Activated CD4-positive, alpha-beta T cell treated with anti-CD3 and anti-CD28 coated beads, Interleukin-2, Interleukin-4, amounts not matched to agents 100 ng/mL and 50 ng/mL, durations not matched to agents 16 hours and 8 hours (primary cell): ENCODE data around the gene SPAG8.

Experiments
- DNase-seq: peaks from one replicate; pipeline ENCODE4 v3.0.0-alpha.2; 2020; ENCODE audit warnings: low spot score

The SPAG8 gene

DNA sequence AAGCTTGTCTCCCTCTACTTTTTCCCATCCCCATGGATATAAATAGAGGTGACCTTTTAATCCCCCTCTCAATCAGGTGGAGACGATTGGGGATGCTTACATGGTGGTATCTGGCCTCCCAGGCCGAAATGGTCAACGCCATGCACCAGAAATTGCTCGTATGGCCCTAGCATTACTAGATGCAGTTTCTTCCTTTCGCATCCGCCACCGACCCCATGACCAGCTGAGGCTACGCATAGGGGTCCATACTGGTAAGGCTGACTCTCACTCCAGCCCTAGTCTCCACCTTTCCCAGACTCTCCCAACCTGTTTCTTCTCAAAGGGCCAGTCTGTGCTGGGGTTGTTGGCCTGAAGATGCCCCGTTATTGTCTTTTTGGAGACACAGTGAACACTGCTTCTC, 3.6 kb downstream of the SPAG8 start:
- no peak for DNase-seq

GRCh38 chr9:35806101-35806500, 6.0 kb downstream of the SPAG8 start:
- no peak for DNase-seq

GRCh38 chr9:35801328-35802128, 10.5 kb downstream of the SPAG8 start:
- no peak for DNase-seq

DNA sequence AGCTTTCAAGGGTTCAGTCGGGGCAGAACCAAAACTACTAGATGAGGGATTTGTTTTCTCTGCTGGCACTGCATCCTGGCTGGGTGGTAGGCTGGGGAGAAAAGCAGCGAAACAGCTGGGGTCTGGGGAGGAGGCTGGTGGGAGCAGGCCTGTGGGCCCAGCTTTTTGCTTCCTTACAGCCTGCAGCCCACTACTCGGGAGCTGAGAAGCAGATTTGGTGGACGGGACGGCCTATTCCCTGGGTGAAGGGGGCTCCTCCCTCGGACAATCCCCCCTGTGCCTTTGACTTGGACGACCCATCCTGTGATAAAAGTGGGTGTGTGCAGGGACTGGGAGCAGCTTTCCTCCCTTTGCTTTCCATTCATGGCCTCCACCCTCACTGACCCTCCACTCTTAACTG, 11.5 kb downstream of the SPAG8 start:
- no peak for DNase-seq

DNA sequence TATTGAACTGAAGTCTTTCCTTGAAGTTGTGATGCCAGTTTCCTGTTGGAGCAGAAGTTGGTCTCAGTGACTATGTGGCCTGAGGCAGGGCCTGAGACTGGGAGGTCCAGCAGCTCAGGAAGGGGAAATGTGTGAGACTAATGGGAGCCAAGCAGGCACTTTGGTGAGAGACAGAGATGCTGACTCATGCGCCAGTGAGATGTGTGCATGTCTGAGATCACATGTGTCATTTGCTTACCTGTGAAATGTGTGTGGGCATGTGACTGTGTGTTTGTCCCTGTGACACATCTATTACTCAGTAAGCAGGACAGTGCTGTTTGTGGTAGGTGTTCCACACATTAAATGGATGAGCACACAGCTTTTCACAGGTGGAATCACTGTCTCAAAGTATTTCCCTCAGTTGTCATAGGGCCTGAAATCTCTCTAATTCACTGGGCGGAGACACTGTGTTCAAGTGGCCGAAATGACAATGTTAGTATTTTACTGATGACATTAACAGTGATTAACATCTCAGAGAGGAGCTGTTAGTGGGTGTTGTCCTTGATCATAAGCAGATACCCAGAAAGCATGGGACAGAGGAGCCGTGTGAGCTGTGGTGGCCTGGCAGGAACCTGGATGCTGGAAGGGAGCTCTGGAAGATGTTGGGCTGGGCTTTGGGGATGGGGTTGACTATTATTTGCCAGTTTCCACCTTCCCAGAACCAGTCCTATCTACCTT, 13.2 kb downstream of the SPAG8 start:
- peak; percentile 52 for DNase-seq

DNA sequence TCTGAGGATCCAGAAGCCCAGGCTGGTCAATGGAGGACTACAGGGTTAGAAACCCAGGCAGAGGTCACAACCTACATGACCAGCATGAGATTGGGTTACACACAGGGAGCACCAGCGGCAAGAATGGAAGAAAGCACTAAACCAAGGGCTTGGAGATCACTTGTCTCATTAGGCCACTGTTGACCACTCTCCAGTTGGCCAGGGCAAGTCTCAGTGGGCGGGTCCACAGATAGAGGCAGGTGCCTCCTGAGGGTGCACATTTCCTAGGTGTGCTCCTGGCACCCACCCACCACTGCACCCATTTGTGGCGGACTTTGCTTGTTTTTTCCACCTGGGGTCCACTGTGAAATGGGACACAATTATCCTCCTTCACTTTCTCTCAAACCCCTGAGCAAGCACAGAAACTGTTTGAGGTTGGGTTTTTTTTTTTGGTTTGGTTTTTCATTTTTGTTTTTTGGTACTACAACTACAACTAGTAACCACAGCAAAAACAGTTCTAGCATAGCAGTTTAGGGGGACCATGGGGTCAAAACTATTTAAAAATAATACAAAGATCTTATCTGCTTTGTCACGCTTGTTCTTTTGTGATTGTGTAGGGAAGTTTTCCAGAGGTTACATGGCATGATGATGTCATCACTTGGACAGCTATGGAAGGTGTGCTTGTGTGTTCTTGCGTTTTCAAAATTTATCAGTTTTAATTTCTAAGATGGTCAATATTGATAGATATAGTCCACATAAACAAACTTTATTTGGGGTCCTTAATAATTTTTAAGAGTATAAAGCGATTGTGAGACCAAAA, 14.6 kb downstream of the SPAG8 start:
- DNase-seq, result no peak

DNA sequence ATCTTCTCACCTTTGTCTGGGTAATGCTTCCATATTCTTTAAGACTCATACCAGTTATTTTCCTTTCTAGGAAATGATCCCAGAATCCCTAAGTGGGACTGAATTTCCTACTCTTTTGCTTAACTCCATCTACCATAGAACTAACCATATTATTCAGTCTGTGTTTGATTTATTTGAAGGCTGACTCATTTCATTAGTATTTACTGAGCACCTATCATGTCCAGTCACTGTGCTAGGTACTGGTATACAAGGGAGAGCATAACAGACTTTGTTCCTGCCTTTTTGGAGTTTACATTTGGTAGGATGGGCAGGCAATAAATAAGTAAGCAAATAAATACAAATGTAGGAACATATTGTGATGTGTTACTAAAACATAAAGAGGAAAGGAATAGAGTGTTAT, 16.4 kb downstream of the SPAG8 start:
- no peak for DNase-seq

GRCh38 chr9:35793461-35793860, 18.6 kb downstream of the SPAG8 start:
- DNase-seq, result no peak

DNA sequence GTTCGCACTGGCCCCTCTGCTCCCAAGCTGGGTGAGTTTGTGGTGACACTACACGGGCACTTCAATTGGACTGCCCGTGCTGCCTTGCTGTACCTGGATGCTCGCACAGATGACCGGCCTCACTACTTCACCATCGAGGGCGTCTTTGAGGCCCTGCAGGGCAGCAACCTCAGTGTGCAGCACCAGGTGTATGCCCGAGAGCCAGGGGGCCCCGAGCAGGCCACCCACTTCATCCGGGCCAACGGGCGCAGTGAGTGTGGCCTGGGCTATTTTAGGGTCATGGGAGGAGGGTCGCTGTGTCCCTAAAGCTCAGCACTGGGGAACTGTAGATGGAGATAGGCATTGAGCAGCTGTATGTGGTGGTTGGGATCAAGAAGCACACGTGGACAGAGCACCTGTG, 19.2 kb downstream of the SPAG8 start:
- DNase-seq, result no peak

- no peak for DNase-seq
Measured at GRCh38 chr9:35792024-35792813, 19.8 kb downstream of the SPAG8 start.

- no peak for DNase-seq
Measured at GRCh38 chr9:35791297-35791921, 20.7 kb downstream of the SPAG8 start, which contains the start of gene NPR2. NPR2 (plus strand) TSS chr9:35791591; CDS start chr9:35792409, 818 bp downstream.

DNA sequence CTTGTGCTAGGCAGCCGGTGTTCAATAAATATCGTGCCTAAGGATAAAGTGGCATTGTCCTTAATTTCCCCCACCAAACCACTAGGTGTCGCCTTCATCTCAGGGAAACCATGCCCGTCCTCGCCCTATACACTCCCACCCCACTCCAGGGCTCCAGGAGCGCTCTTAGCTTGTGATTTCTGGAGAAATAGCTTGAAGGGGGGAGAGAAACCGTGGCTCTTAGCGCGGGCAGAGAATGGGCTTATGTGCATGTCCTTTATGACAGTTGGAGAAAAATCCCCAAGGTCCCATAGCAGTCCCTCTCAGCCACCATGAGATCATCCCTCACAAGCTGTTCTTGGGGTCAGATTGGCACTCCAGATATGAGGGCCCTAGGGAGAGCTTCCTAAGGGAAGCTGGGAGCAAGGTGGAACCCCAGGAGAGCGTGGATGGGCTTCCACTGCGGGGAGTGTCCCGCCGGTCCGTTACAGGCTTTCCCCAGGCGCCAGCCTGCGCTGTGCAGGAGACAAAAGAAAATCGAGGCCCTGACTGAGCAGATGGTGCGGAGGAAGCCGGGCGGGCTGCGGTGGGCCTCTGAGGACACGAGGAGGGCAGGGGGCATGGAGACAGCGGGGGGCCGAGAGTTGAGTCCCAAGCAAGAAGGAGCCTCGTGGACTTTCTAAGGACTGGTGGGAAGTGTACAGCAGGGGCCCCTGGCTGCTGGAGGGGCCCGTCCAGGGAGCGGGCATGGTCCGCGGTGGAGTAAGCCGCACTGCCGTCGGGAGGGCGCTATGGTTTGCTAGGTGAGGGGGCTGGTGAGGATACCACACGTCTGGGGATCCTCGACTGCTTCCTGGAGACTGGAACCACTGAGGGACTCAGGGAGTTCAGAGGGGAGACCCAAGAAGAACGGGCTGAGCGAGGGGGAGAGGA, 21.4 kb downstream of the SPAG8 start:
- DNase-seq, result peak; percentile 56

DNA sequence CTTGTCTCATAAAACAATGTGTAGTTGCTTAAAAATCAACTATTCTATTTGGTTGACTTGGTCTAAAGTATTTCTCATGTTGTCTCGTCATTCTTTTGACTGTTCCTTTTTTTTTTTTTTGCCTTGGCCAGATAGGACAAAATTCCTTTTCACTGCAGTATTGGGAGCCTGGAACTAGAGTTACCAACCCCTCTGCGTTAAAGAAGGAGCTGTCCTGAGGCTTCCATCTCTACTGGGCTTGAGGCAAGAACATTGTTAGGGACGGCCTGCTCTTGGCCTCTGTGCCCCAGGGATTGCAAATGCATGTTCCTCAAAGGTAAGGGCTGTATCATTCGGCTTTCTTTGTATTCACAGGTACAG, 22.1 kb downstream of the SPAG8 start:
- DNase-seq, result no peak

- DNase-seq, result no peak
Measured at GRCh38 chr9:35789541-35789940, 22.5 kb downstream of the SPAG8 start.

GRCh38 chr9:35783418-35783817, 28.6 kb downstream of the SPAG8 start:
- DNase-seq, result no peak

DNA sequence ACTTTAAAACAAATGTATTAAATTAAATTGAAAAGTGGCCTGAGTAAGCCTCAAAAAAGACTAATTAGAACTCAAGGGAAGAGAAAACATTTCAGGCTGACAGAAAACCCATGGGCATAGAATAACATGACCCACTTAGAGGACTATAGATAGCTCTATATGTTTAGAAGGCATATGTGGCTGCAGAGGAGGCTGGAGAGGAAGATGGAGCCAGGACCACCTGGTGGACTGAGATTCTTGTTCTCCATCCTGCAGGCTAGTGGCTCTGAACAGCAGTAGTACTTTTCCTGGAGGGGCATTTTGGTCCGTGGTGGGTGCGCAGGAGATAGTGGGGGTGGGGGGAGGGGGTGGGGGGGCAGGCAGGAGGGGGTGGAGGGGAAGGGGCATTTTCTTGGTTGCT, 31.0 kb downstream of the SPAG8 start:
- no peak for DNase-seq

DNA sequence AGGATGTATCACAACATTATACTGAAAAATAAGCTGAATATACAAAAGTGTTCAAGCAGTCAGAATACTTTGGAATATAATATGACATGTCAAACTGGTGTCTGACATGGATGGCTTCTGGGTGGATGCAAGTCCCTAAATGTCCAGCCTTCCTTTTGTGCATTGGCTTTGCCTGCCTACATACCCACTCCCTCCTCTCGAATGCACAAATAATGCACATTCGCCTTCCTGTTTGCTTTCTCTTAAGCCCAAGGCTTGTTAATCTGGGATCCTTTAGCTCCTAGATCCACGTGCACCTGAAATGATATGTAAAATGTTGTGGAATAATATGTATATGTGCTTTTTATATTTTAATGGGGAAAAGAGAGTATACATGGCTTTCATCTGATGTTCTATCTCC, 33.6 kb downstream of the SPAG8 start:
- no peak for DNase-seq

- no peak for DNase-seq
Measured at GRCh38 chr9:35776018-35776417, 36.0 kb downstream of the SPAG8 start.

GRCh38 chr9:35774907-35775635, 37.0 kb downstream of the SPAG8 start:
- no peak for DNase-seq

DNA sequence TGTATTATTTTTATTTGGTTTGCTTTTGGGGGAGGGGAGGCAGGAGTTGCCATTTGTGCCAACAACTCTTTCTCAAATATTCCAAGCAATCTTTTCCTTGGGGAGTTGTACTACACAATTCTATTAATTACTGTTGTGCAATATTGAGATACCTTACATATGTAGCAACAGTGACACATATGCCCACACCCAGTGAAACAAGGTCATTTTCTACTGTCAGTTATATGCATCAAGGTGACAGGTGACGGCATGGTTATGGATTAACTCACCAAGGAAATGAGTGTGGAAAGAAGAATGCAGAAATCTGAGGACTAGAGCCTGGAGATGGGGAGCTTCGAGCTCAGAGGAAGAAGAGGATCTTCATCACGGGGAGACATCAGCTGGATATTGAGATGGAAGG, 40.1 kb downstream of the SPAG8 start:
- no peak for DNase-seq
